HEK293 (cell line): ENCODE results near the gene ZNF335.

Experiments
- REPIN1 ChIP-seq: fragments of 450-650 bp; formaldehyde crosslinking; IDR thresholded peaks from 2 replicates; pipeline ENCODE4 v1.5.1; 2017; ENCODE audit warnings: missing biosample characterization, missing genetic modification characterization, low read depth
- SP7 ChIP-seq: fragments of 450-650 bp; formaldehyde crosslinking; IDR thresholded peaks from 2 replicates; pipeline ENCODE4 v1.5.1; 2016; ENCODE audit warnings: missing biosample characterization, missing genetic modification characterization
- ZNF140 ChIP-seq: fragments of 450-650 bp; formaldehyde crosslinking; IDR thresholded peaks from 2 replicates; pipeline ENCODE4 v1.5.1; 2016; ENCODE audit warnings: missing biosample characterization, missing genetic modification characterization
- ZNF248 ChIP-seq: fragments of 450-650 bp; formaldehyde crosslinking; IDR thresholded peaks from 2 replicates; pipeline ENCODE4 v1.5.1; 2017; ENCODE audit warnings: missing biosample characterization, missing genetic modification characterization
- ZNF548 ChIP-seq: fragments of 450-650 bp; formaldehyde crosslinking; IDR thresholded peaks from 2 replicates; pipeline ENCODE4 v1.5.1; 2016; ENCODE audit warnings: missing biosample characterization, missing genetic modification characterization
- ZNF654 ChIP-seq: fragments of 450-650 bp; formaldehyde crosslinking; IDR thresholded peaks from 2 replicates; pipeline ENCODE4 v1.5.1; 2016; ENCODE audit warnings: low read depth, missing biosample characterization, missing genetic modification characterization
- ZNF776 ChIP-seq: fragments of 450-650 bp; formaldehyde crosslinking; IDR thresholded peaks from 2 replicates; pipeline ENCODE4 v1.5.0; 2017; ENCODE audit warnings: missing biosample characterization, missing genetic modification characterization, borderline replicate concordance
- ZXDB ChIP-seq: fragments of 450-650 bp; formaldehyde crosslinking; IDR thresholded peaks from 2 replicates; pipeline ENCODE4 v1.5.1; 2016; ENCODE audit warnings: missing biosample characterization, missing genetic modification characterization
- TF ChIP-seq, protein P1 (sequence below): fragments of 450-650 bp; formaldehyde crosslinking; IDR thresholded peaks from 2 replicates; pipeline ENCODE4 v1.5.1; 2016; ENCODE audit warnings: missing biosample characterization, missing genetic modification characterization
- TF ChIP-seq, protein P2 (sequence below): fragments of 450-650 bp; formaldehyde crosslinking; IDR thresholded peaks from 2 replicates; pipeline ENCODE4 v1.5.1; 2016; ENCODE audit warnings: missing biosample characterization, missing genetic modification characterization
- TF ChIP-seq, protein P3 (sequence below): fragments of 450-650 bp; formaldehyde crosslinking; IDR thresholded peaks from 2 replicates; pipeline ENCODE4 v1.5.1; 2016; ENCODE audit warnings: missing biosample characterization, missing genetic modification characterization, low read depth
- TF ChIP-seq, protein P4 (sequence below): fragments of 450-650 bp; formaldehyde crosslinking; IDR thresholded peaks from 2 replicates; pipeline ENCODE4 v1.5.1; 2016; ENCODE audit warnings: missing biosample characterization, missing genetic modification characterization
- TF ChIP-seq, protein P5 (sequence below): fragments of 450-650 bp; formaldehyde crosslinking; IDR thresholded peaks from 2 replicates; pipeline ENCODE4 v1.5.1; 2016; ENCODE audit warnings: missing biosample characterization, missing genetic modification characterization

DNA sequence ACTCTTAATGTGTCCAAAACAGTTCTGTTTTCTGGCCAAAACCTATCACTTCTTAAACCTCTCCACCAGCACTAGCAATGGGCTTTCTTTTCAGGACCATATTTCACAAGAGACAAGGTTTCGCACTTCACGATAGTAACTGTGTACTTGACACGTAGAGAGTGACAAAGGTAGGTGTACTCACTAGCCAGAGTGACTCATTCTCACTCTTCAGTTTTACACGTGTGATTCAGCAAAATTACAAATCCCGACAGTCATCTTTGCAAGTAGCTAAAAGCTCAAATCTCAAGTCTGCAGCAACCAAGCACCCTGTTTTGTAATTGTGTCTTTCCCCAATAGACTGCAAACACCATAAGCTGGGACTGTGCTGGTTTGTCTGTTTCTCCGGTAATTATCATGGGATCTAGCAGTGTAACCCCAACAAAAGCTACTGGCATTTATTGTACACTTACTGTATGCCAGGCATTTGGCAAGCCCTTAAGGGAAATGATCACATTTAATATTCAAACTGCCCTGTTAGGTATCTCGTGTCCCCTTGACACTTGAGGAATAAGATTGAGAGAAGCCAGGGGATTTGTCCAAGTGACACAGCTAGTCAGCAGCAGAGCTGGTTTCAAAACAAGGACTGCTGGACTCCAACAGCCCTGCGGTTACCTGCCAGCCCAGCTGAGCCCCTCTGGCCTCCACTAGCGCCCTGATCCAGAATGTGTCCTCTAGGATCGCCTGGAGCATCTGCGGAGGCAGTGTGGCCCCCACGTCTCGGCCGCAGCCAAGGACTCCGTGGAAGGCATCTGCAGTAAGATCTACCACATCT lies 27.6 kb downstream of the ZNF335 start:
- TF ChIP-seq ZNF140 (tag by site-specific recombination) (no peak), REPIN1 (tag by site-specific recombination) (no peak), ZXDB (no peak), SP7 (tag by site-specific recombination) (no peak), ZNF548 (tag by site-specific recombination) (no peak), ZNF248 (tag by site-specific recombination) (no peak), ZNF776 (tag by site-specific recombination) (no peak), ZNF654 (tag by site-specific recombination) (no peak)
- TF ChIP-seq, protein P1, sequence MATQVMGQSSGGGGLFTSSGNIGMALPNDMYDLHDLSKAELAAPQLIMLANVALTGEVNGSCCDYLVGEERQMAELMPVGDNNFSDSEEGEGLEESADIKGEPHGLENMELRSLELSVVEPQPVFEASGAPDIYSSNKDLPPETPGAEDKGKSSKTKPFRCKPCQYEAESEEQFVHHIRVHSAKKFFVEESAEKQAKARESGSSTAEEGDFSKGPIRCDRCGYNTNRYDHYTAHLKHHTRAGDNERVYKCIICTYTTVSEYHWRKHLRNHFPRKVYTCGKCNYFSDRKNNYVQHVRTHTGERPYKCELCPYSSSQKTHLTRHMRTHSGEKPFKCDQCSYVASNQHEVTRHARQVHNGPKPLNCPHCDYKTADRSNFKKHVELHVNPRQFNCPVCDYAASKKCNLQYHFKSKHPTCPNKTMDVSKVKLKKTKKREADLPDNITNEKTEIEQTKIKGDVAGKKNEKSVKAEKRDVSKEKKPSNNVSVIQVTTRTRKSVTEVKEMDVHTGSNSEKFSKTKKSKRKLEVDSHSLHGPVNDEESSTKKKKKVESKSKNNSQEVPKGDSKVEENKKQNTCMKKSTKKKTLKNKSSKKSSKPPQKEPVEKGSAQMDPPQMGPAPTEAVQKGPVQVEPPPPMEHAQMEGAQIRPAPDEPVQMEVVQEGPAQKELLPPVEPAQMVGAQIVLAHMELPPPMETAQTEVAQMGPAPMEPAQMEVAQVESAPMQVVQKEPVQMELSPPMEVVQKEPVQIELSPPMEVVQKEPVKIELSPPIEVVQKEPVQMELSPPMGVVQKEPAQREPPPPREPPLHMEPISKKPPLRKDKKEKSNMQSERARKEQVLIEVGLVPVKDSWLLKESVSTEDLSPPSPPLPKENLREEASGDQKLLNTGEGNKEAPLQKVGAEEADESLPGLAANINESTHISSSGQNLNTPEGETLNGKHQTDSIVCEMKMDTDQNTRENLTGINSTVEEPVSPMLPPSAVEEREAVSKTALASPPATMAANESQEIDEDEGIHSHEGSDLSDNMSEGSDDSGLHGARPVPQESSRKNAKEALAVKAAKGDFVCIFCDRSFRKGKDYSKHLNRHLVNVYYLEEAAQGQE (tag by site-specific recombination) = no peak
- TF ChIP-seq, protein P2, sequence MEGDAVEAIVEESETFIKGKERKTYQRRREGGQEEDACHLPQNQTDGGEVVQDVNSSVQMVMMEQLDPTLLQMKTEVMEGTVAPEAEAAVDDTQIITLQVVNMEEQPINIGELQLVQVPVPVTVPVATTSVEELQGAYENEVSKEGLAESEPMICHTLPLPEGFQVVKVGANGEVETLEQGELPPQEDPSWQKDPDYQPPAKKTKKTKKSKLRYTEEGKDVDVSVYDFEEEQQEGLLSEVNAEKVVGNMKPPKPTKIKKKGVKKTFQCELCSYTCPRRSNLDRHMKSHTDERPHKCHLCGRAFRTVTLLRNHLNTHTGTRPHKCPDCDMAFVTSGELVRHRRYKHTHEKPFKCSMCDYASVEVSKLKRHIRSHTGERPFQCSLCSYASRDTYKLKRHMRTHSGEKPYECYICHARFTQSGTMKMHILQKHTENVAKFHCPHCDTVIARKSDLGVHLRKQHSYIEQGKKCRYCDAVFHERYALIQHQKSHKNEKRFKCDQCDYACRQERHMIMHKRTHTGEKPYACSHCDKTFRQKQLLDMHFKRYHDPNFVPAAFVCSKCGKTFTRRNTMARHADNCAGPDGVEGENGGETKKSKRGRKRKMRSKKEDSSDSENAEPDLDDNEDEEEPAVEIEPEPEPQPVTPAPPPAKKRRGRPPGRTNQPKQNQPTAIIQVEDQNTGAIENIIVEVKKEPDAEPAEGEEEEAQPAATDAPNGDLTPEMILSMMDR = no peak
- TF ChIP-seq, protein P3, sequence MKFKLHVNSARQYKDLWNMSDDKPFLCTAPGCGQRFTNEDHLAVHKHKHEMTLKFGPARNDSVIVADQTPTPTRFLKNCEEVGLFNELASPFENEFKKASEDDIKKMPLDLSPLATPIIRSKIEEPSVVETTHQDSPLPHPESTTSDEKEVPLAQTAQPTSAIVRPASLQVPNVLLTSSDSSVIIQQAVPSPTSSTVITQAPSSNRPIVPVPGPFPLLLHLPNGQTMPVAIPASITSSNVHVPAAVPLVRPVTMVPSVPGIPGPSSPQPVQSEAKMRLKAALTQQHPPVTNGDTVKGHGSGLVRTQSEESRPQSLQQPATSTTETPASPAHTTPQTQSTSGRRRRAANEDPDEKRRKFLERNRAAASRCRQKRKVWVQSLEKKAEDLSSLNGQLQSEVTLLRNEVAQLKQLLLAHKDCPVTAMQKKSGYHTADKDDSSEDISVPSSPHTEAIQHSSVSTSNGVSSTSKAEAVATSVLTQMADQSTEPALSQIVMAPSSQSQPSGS (tag by site-specific recombination) = no peak
- TF ChIP-seq, protein P4, sequence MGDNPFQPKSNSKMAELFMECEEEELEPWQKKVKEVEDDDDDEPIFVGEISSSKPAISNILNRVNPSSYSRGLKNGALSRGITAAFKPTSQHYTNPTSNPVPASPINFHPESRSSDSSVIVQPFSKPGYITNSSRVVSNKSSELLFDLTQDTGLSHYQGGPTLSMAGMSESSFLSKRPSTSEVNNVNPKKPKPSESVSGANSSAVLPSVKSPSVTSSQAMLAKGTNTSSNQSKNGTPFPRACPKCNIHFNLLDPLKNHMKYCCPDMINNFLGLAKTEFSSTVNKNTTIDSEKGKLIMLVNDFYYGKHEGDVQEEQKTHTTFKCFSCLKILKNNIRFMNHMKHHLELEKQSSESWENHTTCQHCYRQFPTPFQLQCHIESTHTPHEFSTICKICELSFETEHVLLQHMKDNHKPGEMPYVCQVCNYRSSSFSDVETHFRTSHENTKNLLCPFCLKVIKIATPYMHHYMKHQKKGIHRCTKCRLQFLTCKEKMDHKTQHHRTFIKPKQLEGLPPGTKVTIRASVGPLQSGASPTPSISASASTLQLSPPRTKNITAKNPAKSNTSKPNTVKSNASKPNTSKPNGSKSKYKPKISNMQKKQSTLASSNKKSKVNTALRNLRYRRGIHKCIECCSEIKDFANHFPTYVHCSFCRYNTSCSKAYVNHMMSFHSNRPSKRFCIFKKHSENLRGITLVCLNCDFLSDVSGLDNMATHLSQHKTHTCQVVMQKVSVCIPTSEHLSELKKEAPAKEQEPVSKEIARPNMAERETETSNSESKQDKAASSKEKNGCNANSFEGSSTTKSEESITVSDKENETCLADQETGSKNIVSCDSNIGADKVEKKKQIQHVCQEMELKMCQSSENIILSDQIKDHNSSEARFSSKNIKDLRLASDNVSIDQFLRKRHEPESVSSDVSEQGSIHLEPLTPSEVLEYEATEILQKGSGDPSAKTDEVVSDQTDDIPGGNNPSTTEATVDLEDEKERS = no peak
- TF ChIP-seq, protein P5, sequence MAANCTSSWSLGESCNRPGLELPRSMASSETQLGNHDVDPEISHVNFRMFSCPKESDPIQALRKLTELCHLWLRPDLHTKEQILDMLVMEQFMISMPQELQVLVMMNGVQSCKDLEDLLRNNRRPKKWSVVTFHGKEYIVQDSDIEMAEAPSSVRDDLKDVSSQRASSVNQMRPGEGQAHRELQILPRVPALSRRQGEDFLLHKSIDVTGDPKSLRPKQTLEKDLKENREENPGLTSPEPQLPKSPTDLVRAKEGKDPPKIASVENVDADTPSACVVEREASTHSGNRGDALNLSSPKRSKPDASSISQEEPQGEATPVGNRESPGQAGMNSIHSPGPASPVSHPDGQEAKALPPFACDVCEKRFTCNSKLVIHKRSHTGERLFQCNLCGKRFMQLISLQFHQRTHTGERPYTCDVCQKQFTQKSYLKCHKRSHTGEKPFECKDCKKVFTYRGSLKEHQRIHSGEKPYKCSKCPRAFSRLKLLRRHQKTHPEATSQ (tag by site-specific recombination) = no peak
